Transverse colon (tissue), 3 donors: ENCODE results near the gene TUBB2A.

Experiments used
- CTCF ChIP-seq, 5 experiments: fragments of 200-600 bp in 3 of 5; fragments of 450-650 bp in 2 of 5; sonication (generic) in 3 of 5; IDR thresholded peaks; 1 replicate in 2 of 5; 2 replicates in 3 of 5; pipeline ENCODE4 v1.5.1; 2016 to 2017; ENCODE audit warnings: antibody characterized with exemption in 5 of 5, inconsistent platforms in 3 of 5, mild to moderate bottlenecking in 2 of 5, moderate library complexity in 1 of 5
- POLR2A ChIP-seq: fragments of 450-650 bp; IDR thresholded peaks from one replicate; pipeline ENCODE4 v1.6.1; 2016; ENCODE audit warnings: antibody characterized with exemption, mild to moderate bottlenecking, moderate library complexity

- TF ChIP-seq POLR2A = no peak
- TF ChIP-seq CTCF (IDR thresholded peaks at IDR 0.05) = no peak
Measured at GRCh38 chr6:3119040-3119723, 38.2 kb downstream of the TUBB2A start.
